Measurements from ENCODE around the gene CTAG1A.

DNA sequence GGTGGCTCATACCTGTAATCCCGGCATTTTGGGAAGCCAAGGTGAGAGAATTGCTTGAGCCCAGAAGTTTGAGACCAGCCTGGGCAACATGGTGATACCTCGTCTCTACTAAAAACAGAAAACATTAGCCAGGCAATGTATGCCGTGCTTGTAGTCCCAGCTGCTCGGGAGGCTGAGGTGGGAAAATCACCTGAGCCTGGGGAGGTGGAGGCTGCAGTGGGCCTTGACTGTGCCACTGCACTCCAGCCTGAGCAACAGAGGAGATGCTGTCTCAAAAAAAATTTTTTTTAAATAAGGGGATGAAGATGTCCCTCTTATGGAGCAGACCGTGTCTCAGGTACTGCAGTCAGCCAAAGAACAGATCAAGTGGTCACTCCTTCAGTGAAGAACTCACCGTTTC is 20.6 kb downstream of the CTAG1A start:
- no peak for TF ChIP-seq CTCF (IDR thresholded peaks at IDR 0.05)
- TF ChIP-seq EP300 (IDR thresholded peaks at IDR 0.05): no peak
- TF ChIP-seq POLR2A (IDR thresholded peaks at IDR 0.05): no peak

Measured in sigmoid colon (tissue), 4 donors.